ENCODE results near the gene MAP2K7.
"Not testable (repeated sequence)": the region's sequence is repeated elsewhere in the genome, so short reads cannot be mapped to it uniquely, and the experiment has no call there.

The MAP2K7 gene

DNA sequence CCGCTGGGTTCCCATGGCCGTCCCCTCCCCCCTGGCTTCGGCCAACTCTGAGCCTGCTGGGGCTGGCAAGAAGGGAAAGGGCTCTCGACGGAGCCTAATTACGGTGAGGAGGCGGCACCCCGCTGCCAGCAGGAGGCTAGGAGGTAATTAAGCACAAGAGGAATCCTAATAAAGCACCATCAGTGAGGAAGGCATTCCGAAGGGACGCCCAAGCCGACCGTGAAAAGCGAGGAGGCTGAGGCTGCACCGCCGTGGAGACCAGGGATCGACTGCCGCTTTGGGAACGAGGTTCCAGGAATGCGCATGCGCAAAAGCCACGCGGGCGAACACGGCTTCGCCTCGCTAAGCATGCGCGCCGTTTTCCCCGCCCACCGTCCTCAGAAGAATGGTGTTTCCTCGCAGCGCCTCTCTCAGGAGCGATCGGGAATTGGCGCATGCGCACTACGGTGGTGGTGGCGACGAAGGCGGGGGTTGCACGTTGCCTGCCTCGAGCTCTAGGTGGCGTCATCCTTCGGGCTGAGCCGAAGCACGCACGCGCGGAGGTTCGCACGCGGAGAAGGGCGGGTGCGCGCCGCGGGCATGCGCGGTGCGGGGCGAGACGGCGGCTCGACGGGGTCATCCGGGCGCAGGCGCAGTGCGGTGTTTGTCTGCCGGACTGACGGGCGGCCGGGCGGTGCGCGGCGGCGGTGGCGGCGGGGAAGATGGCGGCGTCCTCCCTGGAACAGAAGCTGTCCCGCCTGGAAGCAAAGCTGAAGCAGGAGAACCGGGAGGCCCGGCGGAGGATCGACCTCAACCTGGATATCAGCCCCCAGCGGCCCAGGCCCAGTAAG, at the start of gene MAP2K7:
Gene MAP2K7, plus strand, starts transcription at position 634 of the 830 bp plus-strand sequence. Its CDS starts 68 bp downstream, at position 702.
- DNase-seq (ENCODE audit: low read depth), result peak; percentile 98
- TF ChIP-seq, protein P1, sequence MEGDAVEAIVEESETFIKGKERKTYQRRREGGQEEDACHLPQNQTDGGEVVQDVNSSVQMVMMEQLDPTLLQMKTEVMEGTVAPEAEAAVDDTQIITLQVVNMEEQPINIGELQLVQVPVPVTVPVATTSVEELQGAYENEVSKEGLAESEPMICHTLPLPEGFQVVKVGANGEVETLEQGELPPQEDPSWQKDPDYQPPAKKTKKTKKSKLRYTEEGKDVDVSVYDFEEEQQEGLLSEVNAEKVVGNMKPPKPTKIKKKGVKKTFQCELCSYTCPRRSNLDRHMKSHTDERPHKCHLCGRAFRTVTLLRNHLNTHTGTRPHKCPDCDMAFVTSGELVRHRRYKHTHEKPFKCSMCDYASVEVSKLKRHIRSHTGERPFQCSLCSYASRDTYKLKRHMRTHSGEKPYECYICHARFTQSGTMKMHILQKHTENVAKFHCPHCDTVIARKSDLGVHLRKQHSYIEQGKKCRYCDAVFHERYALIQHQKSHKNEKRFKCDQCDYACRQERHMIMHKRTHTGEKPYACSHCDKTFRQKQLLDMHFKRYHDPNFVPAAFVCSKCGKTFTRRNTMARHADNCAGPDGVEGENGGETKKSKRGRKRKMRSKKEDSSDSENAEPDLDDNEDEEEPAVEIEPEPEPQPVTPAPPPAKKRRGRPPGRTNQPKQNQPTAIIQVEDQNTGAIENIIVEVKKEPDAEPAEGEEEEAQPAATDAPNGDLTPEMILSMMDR (IDR thresholded peaks at IDR 0.05; ENCODE audit: insufficient read depth, low read depth, low read length, missing control alignments), result peak; percentile 53
- peak within 1 kb of the TSS; percentile 92 for H3K4me3 ChIP-seq (ENCODE audit: low read length)

- no peak overlapping the region for H3K4me3 ChIP-seq (ENCODE audit: low read length)
- TF ChIP-seq, protein P1 (IDR thresholded peaks at IDR 0.05; ENCODE audit: insufficient read depth, low read depth, low read length, missing control alignments), result no peak
- DNase-seq (ENCODE audit: low read depth), result no peak
Measured at GRCh38 chr19:7855426-7856108, 48.1 kb upstream of the MAP2K7 start.

- no peak for DNase-seq (ENCODE audit: low read depth)
- H3K4me3 ChIP-seq (ENCODE audit: low read length), result no peak overlapping the region
- TF ChIP-seq, protein P1 (IDR thresholded peaks at IDR 0.05; ENCODE audit: insufficient read depth, low read depth, low read length, missing control alignments), result no peak
Measured at GRCh38 chr19:7856109-7856591, 47.5 kb upstream of the MAP2K7 start.

GRCh38 chr19:7856679-7857663, 46.7 kb upstream of the MAP2K7 start:
- no peak overlapping the region for H3K4me3 ChIP-seq (ENCODE audit: low read length)
- TF ChIP-seq, protein P1 (IDR thresholded peaks at IDR 0.05; ENCODE audit: insufficient read depth, low read depth, low read length, missing control alignments), result no peak
- DNase-seq (ENCODE audit: low read depth), result no peak

DNA sequence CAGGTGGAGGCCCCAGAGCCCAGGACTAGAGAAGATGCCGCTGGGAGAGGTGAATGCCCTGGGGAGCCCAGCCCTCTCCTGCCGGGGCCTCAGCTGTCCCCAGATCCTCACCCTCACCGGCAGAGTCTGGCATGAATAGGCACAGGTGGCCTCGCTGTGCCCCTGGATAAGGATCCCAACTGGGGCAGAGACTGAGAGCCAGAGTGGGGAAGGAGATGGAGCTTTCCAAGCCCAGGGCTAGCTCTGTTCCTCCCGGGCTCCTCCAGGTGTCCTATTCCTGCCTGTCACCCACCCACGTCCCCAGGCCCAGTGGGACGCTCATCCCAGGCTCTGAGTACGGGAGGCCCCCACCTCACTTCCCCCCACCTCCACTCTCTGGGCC, 46.0 kb upstream of the MAP2K7 start:
- TF ChIP-seq, protein P1 (IDR thresholded peaks at IDR 0.05; ENCODE audit: insufficient read depth, low read depth, low read length, missing control alignments), result no peak
- no peak for DNase-seq (ENCODE audit: low read depth)
- no peak overlapping the region for H3K4me3 ChIP-seq (ENCODE audit: low read length)

GRCh38 chr19:7858109-7858770, 45.4 kb upstream of the MAP2K7 start:
- no peak overlapping the region for H3K4me3 ChIP-seq (ENCODE audit: low read length)
- TF ChIP-seq, protein P1 (IDR thresholded peaks at IDR 0.05; ENCODE audit: insufficient read depth, low read depth, low read length, missing control alignments), result no peak
- DNase-seq (ENCODE audit: low read depth), result no peak

GRCh38 chr19:7859087-7859486, 44.6 kb upstream of the MAP2K7 start:
- H3K4me3 ChIP-seq (ENCODE audit: low read length); DNase-seq (ENCODE audit: low read depth): not testable (repeated sequence)

All from epithelial cell of esophagus (primary cell).